Upper lobe of left lung (tissue), 6 donors: ENCODE results near the gene ADAMTS16. TPM values are rescaled to one million over a fixed set of nuclear protein-coding genes. Genes with fewer than 3 reads are reported as not detected.

Source experiments
- ATAC-seq, 2 donors: fragments of 200-7000 bp; cut with Tn5 transposase; one replicate each; pipeline ENCODE4 v1.9.1; 2022; ENCODE audit warnings: mild to moderate bottlenecking in 2 of 2, moderate library complexity in 2 of 2; ENCODE audit not compliant: low FRiP score in 2 of 2
- DNase-seq, 2 donors: peaks; one replicate each; pipeline ENCODE4 v3.0.0-alpha.2; 2019 to 2020
- H3K27ac ChIP-seq, 4 donors: fragments of 200-600 bp; sonication (generic); one replicate each; pipeline ENCODE4 v1.5.1; 2016 to 2019
- H3K27me3 ChIP-seq, 4 donors: fragments of 200-600 bp; sonication (generic); one replicate each; pipeline ENCODE4 v1.5.1; 2017 to 2019
- H3K36me3 ChIP-seq, 4 donors: fragments of 200-600 bp; sonication (generic); one replicate each; pipeline ENCODE4 v1.5.1; 2016 to 2019
- H3K4me1 ChIP-seq, 4 donors: fragments of 200-600 bp; sonication (generic); one replicate each; pipeline ENCODE4 v1.5.1; 2018 to 2019
- H3K4me3 ChIP-seq, 4 donors: fragments of 200-600 bp; sonication (generic); one replicate each; pipeline ENCODE4 v1.5.1; 2017 to 2019; ENCODE audit warnings: mild to moderate bottlenecking in 2 of 4, moderate library complexity in 1 of 4
- H3K9me3 ChIP-seq, 4 donors: fragments of 200-600 bp; sonication (generic); one replicate each; pipeline ENCODE4 v1.5.1; 2018 to 2019
- CTCF ChIP-seq, 6 experiments: fragments of 450-650 bp in 4 of 6; fragments of 200-600 bp in 2 of 6; sonication (generic) in 2 of 6; IDR thresholded peaks; one replicate each; pipeline ENCODE4 v1.5.1; 2016 to 2019; ENCODE audit warnings: antibody characterized with exemption in 6 of 6
- EP300 ChIP-seq, 4 donors: sonication (generic); formaldehyde crosslinking; IDR thresholded peaks; one replicate each; pipeline ENCODE4 v1.5.1; 2017; ENCODE audit warnings: antibody characterized with exemption in 4 of 4, control low read depth in 2 of 4
- POLR2A ChIP-seq, 4 donors: fragments of 450-650 bp; IDR thresholded peaks; one replicate each; pipeline ENCODE4 v1.5.1; 2016 to 2017; ENCODE audit warnings: antibody characterized with exemption in 4 of 4, mild to moderate bottlenecking in 2 of 4
- POLR2AphosphoS5 ChIP-seq, 2 donors: sonication (generic); formaldehyde crosslinking; IDR thresholded peaks; one replicate each; pipeline ENCODE4 v1.5.1; 2017; ENCODE audit warnings: antibody characterized with exemption in 2 of 2
- WGBS, 2 donors: methylation state at CpG; one replicate each; pipeline ENCODE4 v1.1.5; 2017 to 2018; 5-methylcytosine and 5-hydroxymethylcytosine counted together
- total RNA-seq, 6 donors: library from RNA; depleted of rRNA in 4 of 6; stranded (reverse); fragments of >200 nt in 4 of 6; gene quantifications; one replicate each; pipeline versions ENCODE4 v1.1.0 to v1.2.1, GENCODE V29; 2016 to 2021
- donor health status: DM: no; HTN: no; CAD: no; lungs with moderate emphysema.
- donor health status: DM: no; HTN: yes; CAD: no; lungs with severe emphysema.

The ADAMTS16 gene
- total RNA-seq, 6 donors from 2014 or later: 0.29 to 3.0 TPM; not detected in 4

GRCh38 chr5:5178136-5178535 lies 38.0 kb downstream of the ADAMTS16 start:
- 58 to 65% methylated on average over 4 of the region's 4 CpGs for WGBS, 2 donors

GRCh38 chr5:5178580-5178979 lies 38.5 kb downstream of the ADAMTS16 start:
- no peaks in the 10 kb centered on the region for H3K36me3 ChIP-seq
- no peaks in the 10 kb centered on the region for H3K27me3 ChIP-seq
- DNase-seq (no peak), ATAC-seq (no peak)
- H3K4me1 ChIP-seq: peaks cover 0 to 5% (median 0%) of the 10 kb centered on the region in 4 donors
- no peak for TF ChIP-seq EP300 (IDR thresholded peaks at IDR 0.05)
- TF ChIP-seq CTCF (IDR thresholded peaks at IDR 0.05): no peak
- no peak for TF ChIP-seq POLR2AphosphoS5 (IDR thresholded peaks at IDR 0.05)
- no peak for TF ChIP-seq POLR2A (IDR thresholded peaks at IDR 0.05)
- 65 to 76% methylated on average over 2 of the region's 2 CpGs for WGBS, 2 donors
- no peaks in the 10 kb centered on the region for H3K9me3 ChIP-seq
- H3K27ac ChIP-seq: no peak overlapping the region
- H3K4me3 ChIP-seq: no peak overlapping the region

More at GRCh38 chr5:5178136-5178535, 38.0 kb downstream of the ADAMTS16 start:
- Histone ChIP-seq H3K36me3 (no peaks in the 10 kb centered on the region), H3K9me3 (no peaks in the 10 kb centered on the region), H3K27ac (no peak overlapping the region), H3K4me3 (no peak overlapping the region), H3K4me1 (peaks cover 0 to 5% (median 0%) of the 10 kb centered on the region in 4 donors), H3K27me3 (no peaks in the 10 kb centered on the region)
- ATAC-seq: peak in 1 of 2 donors; percentile 45
- no peak for TF ChIP-seq POLR2A (IDR thresholded peaks at IDR 0.05)
- no peak for TF ChIP-seq EP300 (IDR thresholded peaks at IDR 0.05)
- no peak for TF ChIP-seq CTCF (IDR thresholded peaks at IDR 0.05)
- TF ChIP-seq POLR2AphosphoS5 (IDR thresholded peaks at IDR 0.05): no peak
- peak in 1 of 2 donors; percentile 36 for DNase-seq

GRCh38 chr5:5179079-5179478 lies 38.9 kb downstream of the ADAMTS16 start:
- H3K4me3 ChIP-seq: no peak overlapping the region
- WGBS, 2 donors: 63 to 71% methylated on average over 5 of the region's 5 CpGs

GRCh38 chr5:5179597-5179996 lies 39.5 kb downstream of the ADAMTS16 start:
- ATAC-seq: no peak
- DNase-seq: no peak
- no peak overlapping the region for H3K4me3 ChIP-seq
- H3K4me1 ChIP-seq: peaks cover 0 to 5% (median 0%) of the 10 kb centered on the region in 4 donors
- H3K36me3 ChIP-seq: no peaks in the 10 kb centered on the region
- TF ChIP-seq EP300 (IDR thresholded peaks at IDR 0.05) (no peak), POLR2A (IDR thresholded peaks at IDR 0.05) (no peak)
- WGBS, 2 donors: 55 to 71% methylated on average over 4 of the region's 4 CpGs
- H3K27ac ChIP-seq: no peak overlapping the region
- H3K9me3 ChIP-seq: no peaks in the 10 kb centered on the region
- no peaks in the 10 kb centered on the region for H3K27me3 ChIP-seq

More at GRCh38 chr5:5179079-5179478, 38.9 kb downstream of the ADAMTS16 start:
- no peak for ATAC-seq
- Histone ChIP-seq H3K9me3 (no peaks in the 10 kb centered on the region), H3K27ac (no peak overlapping the region), H3K27me3 (no peaks in the 10 kb centered on the region), H3K4me1 (peaks cover 0 to 5% (median 0%) of the 10 kb centered on the region in 4 donors), H3K36me3 (no peaks in the 10 kb centered on the region)
- no peak for TF ChIP-seq POLR2A (IDR thresholded peaks at IDR 0.05)
- DNase-seq: no peak

GRCh38 chr5:5181650-5182324 lies 41.7 kb downstream of the ADAMTS16 start:
- no peak for TF ChIP-seq CTCF (IDR thresholded peaks at IDR 0.05)
- no peak for TF ChIP-seq POLR2AphosphoS5 (IDR thresholded peaks at IDR 0.05)
- TF ChIP-seq POLR2A (IDR thresholded peaks at IDR 0.05): no peak
- TF ChIP-seq EP300 (IDR thresholded peaks at IDR 0.05): no peak
- no peak overlapping the region for H3K27ac ChIP-seq
- H3K9me3 ChIP-seq: no peaks in the 10 kb centered on the region
- H3K27me3 ChIP-seq: no peaks in the 10 kb centered on the region
- WGBS, 2 donors: 56 to 62% methylated on average over 14 of the region's 14 CpGs
- no peak for ATAC-seq
- H3K4me3 ChIP-seq: no peak overlapping the region
- DNase-seq: no peak
- H3K4me1 ChIP-seq: peaks cover 0 to 5% (median 0%) of the 10 kb centered on the region in 4 donors
- no peaks in the 10 kb centered on the region for H3K36me3 ChIP-seq
